Colonic mucosa (tissue), 4 donors: ENCODE results near the gene MAGI2. TPM values are rescaled to one million over a fixed set of nuclear protein-coding genes. Genes with fewer than 3 reads are reported as not detected.

Source experiments
- DNase-seq: peaks from one replicate; pipeline ENCODE4 v3.0.0-alpha.2; 2020
- H3K27ac ChIP-seq: fragments of 200-600 bp; one replicate; pipeline ENCODE4 v1.8.0; 2021
- H3K27me3 ChIP-seq: fragments of 200-600 bp; one replicate; pipeline ENCODE4 v1.8.0; 2021
- H3K36me3 ChIP-seq: fragments of 200-600 bp; one replicate; pipeline ENCODE4 v1.8.0; 2021
- H3K4me1 ChIP-seq: fragments of 200-600 bp; one replicate; pipeline ENCODE4 v1.8.0; 2021; ENCODE audit warnings: mild to moderate bottlenecking
- H3K4me3 ChIP-seq: fragments of 200-600 bp; one replicate; pipeline ENCODE4 v1.8.0; 2021
- H3K9ac ChIP-seq, 2 donors: one replicate each; pipeline ENCODE4 v1.7.0; 2013; ENCODE audit warnings: control low read depth in 2 of 2, low read depth in 2 of 2, low read length in 2 of 2
- H3K9me3 ChIP-seq: fragments of 200-600 bp; one replicate; pipeline ENCODE4 v1.8.0; 2021
- CTCF ChIP-seq: fragments of 200-600 bp; IDR thresholded peaks from one replicate; pipeline ENCODE4 v1.8.0; 2022; ENCODE audit warnings: antibody characterized with exemption, mild to moderate bottlenecking
- intact Hi-C: fragments of 100-400 bp; cut with DNase I; formaldehyde crosslinking; loops from one replicate; pipeline ENCODE4 v1.14.1; 2022
- total RNA-seq, 2 donors: library from RNA; stranded (reverse); fragmentation: NEBNext Ultra II Directional in 1 of 2; extraction: Animal tissue kit (Norgen Biotek cat#: 25700) in 1 of 2; gene quantifications; one replicate each; pipeline ENCODE4 v1.2.1, GENCODE V29; 2021
- donor health status: healthy.
- donor health status: DM: no; HTN: no; CAD: no.
- donor health status: DM: no; HTN: no; CAD: no.

Gene MAGI2
- total RNA-seq, 2 donors from 2014 or later = 1.1 to 2.4 TPM

GRCh38 chr7:79339208-79339925 is 114.1 kb downstream of the MAGI2 start:
- DNase-seq = no peak
- intact Hi-C loops = no loop called here
- Histone ChIP-seq H3K9ac (no peak overlapping the region), H3K27ac (no peak overlapping the region), H3K36me3 (no peaks in the 10 kb centered on the region), H3K9me3 (no peaks in the 10 kb centered on the region), H3K27me3 (no peaks in the 10 kb centered on the region), H3K4me1 (no peaks in the 10 kb centered on the region), H3K4me3 (no peak overlapping the region)
- TF ChIP-seq CTCF = no peak

- Histone ChIP-seq H3K4me1 (no peaks in the 10 kb centered on the region), H3K36me3 (no peaks in the 10 kb centered on the region), H3K27ac (no peak overlapping the region), H3K9me3 (no peaks in the 10 kb centered on the region), H3K9ac (no peak overlapping the region), H3K4me3 (no peak overlapping the region), H3K27me3 (no peaks in the 10 kb centered on the region)
- no peak for DNase-seq
- TF ChIP-seq CTCF = no peak
- intact Hi-C loops = no loop called here
These were observed 115.8 kb downstream of the MAGI2 start for GRCh38 chr7:79337717-79338116.

- H3K36me3 ChIP-seq = no peaks in the 10 kb centered on the region
- H3K4me1 ChIP-seq = no peaks in the 10 kb centered on the region
- no peak for TF ChIP-seq CTCF
- no peaks in the 10 kb centered on the region for H3K9me3 ChIP-seq
- intact Hi-C loops = no loop called here
- H3K9ac ChIP-seq = no peak overlapping the region
- H3K4me3 ChIP-seq = no peak overlapping the region
- DNase-seq = no peak
- H3K27ac ChIP-seq = no peak overlapping the region
- no peaks in the 10 kb centered on the region for H3K27me3 ChIP-seq
These were observed 118.6 kb downstream of the MAGI2 start for GRCh38 chr7:79334841-79335240.

GRCh38 chr7:79334334-79334733 is 119.1 kb downstream of the MAGI2 start:
- Histone ChIP-seq H3K27ac (no peak overlapping the region), H3K36me3 (no peaks in the 10 kb centered on the region), H3K4me3 (no peak overlapping the region), H3K9me3 (no peaks in the 10 kb centered on the region), H3K4me1 (no peaks in the 10 kb centered on the region), H3K27me3 (no peaks in the 10 kb centered on the region), H3K9ac (no peak overlapping the region)
- DNase-seq = no peak
- intact Hi-C loops = no loop called here
- TF ChIP-seq CTCF = no peak

GRCh38 chr7:79332091-79332490 is 121.4 kb downstream of the MAGI2 start:
- Histone ChIP-seq H3K9ac (no peak overlapping the region), H3K4me1 (no peaks in the 10 kb centered on the region), H3K27ac (no peak overlapping the region), H3K4me3 (no peak overlapping the region), H3K27me3 (no peaks in the 10 kb centered on the region), H3K36me3 (no peaks in the 10 kb centered on the region), H3K9me3 (no peaks in the 10 kb centered on the region)
- DNase-seq = no peak
- intact Hi-C loops = no loop called here
- TF ChIP-seq CTCF = no peak
